Activated CD8-positive, alpha-beta T cell treated with anti-CD3 and anti-CD28 coated beads for 36 hours (primary cell): ENCODE measurements around the gene PNPLA7. TPM values are rescaled to one million over a fixed set of nuclear protein-coding genes. Genes with fewer than 3 reads are reported as not detected.

Source experiments
- ATAC-seq: fragments of 200-7000 bp; cut with Tn5 transposase; one replicate; pipeline ENCODE4 v1.10.0; 2021; ENCODE audit warnings: mild to moderate bottlenecking, moderate library complexity
- CTCF ChIA-PET: fragments of 350-600 bp; sonication (Branson Sonifier 250); formaldehyde crosslinking; loops from one replicate; lab custom pipeline; 2021; ENCODE audit warnings: antibody characterized with exemption; lab: Charles Lee
- POLR2A ChIA-PET: fragments of 350-600 bp; sonication (Branson Sonifier 250); formaldehyde crosslinking; loops from one replicate; lab custom pipeline; 2021; ENCODE audit warnings: antibody characterized with exemption; lab: Charles Lee
- DNase-seq: peaks from one replicate; pipeline ENCODE4 v3.0.0-alpha.2; 2020
- H3K27ac Mint-ChIP-seq: one replicate; pipeline ENCODE4 v1.8.0; 2021; ENCODE audit warnings: mild to moderate bottlenecking, mixed read lengths
- H3K27me3 Mint-ChIP-seq: one replicate; pipeline ENCODE4 v1.8.0; 2021; ENCODE audit warnings: mixed read lengths
- H3K36me3 Mint-ChIP-seq: one replicate; pipeline ENCODE4 v1.8.0; 2021; ENCODE audit warnings: low read depth, mixed read lengths
- H3K4me1 Mint-ChIP-seq: one replicate; pipeline ENCODE4 v1.8.0; 2021; ENCODE audit warnings: low read depth, mixed read lengths
- H3K4me3 Mint-ChIP-seq: one replicate; pipeline ENCODE4 v1.8.0; 2021; ENCODE audit warnings: mild to moderate bottlenecking, moderate library complexity, mixed read lengths
- H3K9me3 Mint-ChIP-seq: one replicate; pipeline ENCODE4 v1.8.0; 2021; ENCODE audit warnings: mixed read lengths
- CTCF ChIP-seq: fragments of 200-600 bp; IDR thresholded peaks from one replicate; pipeline ENCODE4 v1.8.0; 2022; ENCODE audit warnings: antibody characterized with exemption, mild to moderate bottlenecking
- intact Hi-C: fragments of 100-400 bp; cut with micrococcal nuclease; formaldehyde crosslinking; loops from one replicate; pipeline ENCODE4 v1.10.0; 2022
- total RNA-seq, 2 experiments: library from RNA; stranded (reverse); gene quantifications; one replicate each; pipeline ENCODE4 v1.2.3, GENCODE V29; 2021

Gene PNPLA7
- total RNA-seq, 2 experiments from 2014 or later, result 4.8 to 5.0 TPM

GRCh38 chr9:137431416-137431931 is 118.7 kb downstream of the PNPLA7 start:
- DNase-seq (no peak), ATAC-seq (no peak)
- no peaks in the 10 kb centered on the region for H3K4me1 Mint-ChIP-seq
- H3K36me3 Mint-ChIP-seq, result no peaks in the 10 kb centered on the region
- ChIA-PET CTCF (interaction anchor here (1.1 to 1.2 kb wide), 2 partner anchors 8 to 13 kb away, joined by 3 read pairs; no protein-coding TSS in a partner anchor), POLR2A (interaction anchor here (0.6 to 1.3 kb wide), 4 partner anchors 8 to 105 kb away, joined by 3 to 4 read pairs (median 4); partner anchors contain the start of genes EXD3 and NOXA1)
- no peak for TF ChIP-seq CTCF
- no peak overlapping the region for H3K27ac Mint-ChIP-seq
- H3K27me3 Mint-ChIP-seq, result no peaks in the 10 kb centered on the region
- intact Hi-C loops, result no loop called here
- no peaks in the 10 kb centered on the region for H3K9me3 Mint-ChIP-seq
- no peak overlapping the region for H3K4me3 Mint-ChIP-seq

GRCh38 chr9:137430723-137431415 is 119.3 kb downstream of the PNPLA7 start:
- H3K9me3 Mint-ChIP-seq, result no peaks in the 10 kb centered on the region
- ChIA-PET POLR2A (interaction anchor here (0.9 to 1.3 kb wide), 3 partner anchors 8 to 105 kb away, joined by 3 to 4 read pairs (median 4); partner anchors contain the start of genes EXD3 and NOXA1), CTCF (interaction anchor here (1.1 kb wide), 1 partner anchor 14 kb away, joined by 3 read pairs; no protein-coding TSS in a partner anchor)
- H3K27me3 Mint-ChIP-seq, result no peaks in the 10 kb centered on the region
- no peak overlapping the region for H3K4me3 Mint-ChIP-seq
- ATAC-seq (no peak), DNase-seq (no peak)
- no peak for TF ChIP-seq CTCF
- H3K27ac Mint-ChIP-seq, result no peak overlapping the region
- intact Hi-C loops, result no loop called here
- no peaks in the 10 kb centered on the region for H3K36me3 Mint-ChIP-seq
- no peaks in the 10 kb centered on the region for H3K4me1 Mint-ChIP-seq

GRCh38 chr9:137429974-137430722 is 120.1 kb downstream of the PNPLA7 start:
- no peak for DNase-seq
- Mint-ChIP-seq H3K36me3 (no peaks in the 10 kb centered on the region), H3K4me1 (no peaks in the 10 kb centered on the region), H3K9me3 (no peaks in the 10 kb centered on the region), H3K4me3 (no peak overlapping the region), H3K27ac (no peak overlapping the region), H3K27me3 (no peaks in the 10 kb centered on the region)
- intact Hi-C loops, result no loop called here
- ChIA-PET POLR2A (interaction anchor here (1.1 kb wide), 1 partner anchor 106 kb away, joined by 3 read pairs; no protein-coding TSS in a partner anchor), CTCF (interaction anchor here (1.1 kb wide), 1 partner anchor 14 kb away, joined by 3 read pairs; no protein-coding TSS in a partner anchor)
- no peak for ATAC-seq
- TF ChIP-seq CTCF, result no peak

GRCh38 chr9:137429546-137429890 is 120.7 kb downstream of the PNPLA7 start:
- Mint-ChIP-seq H3K9me3 (no peaks in the 10 kb centered on the region), H3K27ac (no peak overlapping the region), H3K27me3 (no peaks in the 10 kb centered on the region), H3K4me3 (no peak overlapping the region), H3K4me1 (no peaks in the 10 kb centered on the region), H3K36me3 (no peaks in the 10 kb centered on the region)
- ChIA-PET POLR2A (no interaction called here), CTCF (no interaction called here)
- no peak for ATAC-seq
- no peak for TF ChIP-seq CTCF
- no peak for DNase-seq
- intact Hi-C loops, result no loop called here
